Left kidney (tissue), 8 donors: Measurements from ENCODE around the gene ULK1. TPM values are rescaled to one million over a fixed set of nuclear protein-coding genes. Genes with fewer than 3 reads are reported as not detected.
A peak's percentile ranks its signal among the peaks of the same experiment; 100 is the strongest.

Experiments used
- DNase-seq: peaks from one replicate; pipeline ENCODE4 v3.0.0-alpha.2; 2013
- long read RNA-seq, 8 donors: transcript quantifications; one replicate each; lab custom pipeline, GENCODE V29; 2026
- polyA plus RNA-seq: library from polyadenylated mRNA; unstranded; fragments of 120-200 nt; gene quantifications from one replicate; pipeline ENCODE4 v1.2.1, GENCODE V29; 2013; ENCODE audit not compliant: insufficient read length

ULK1 gene
- polyA plus RNA-seq, result 26.8 TPM
- long read RNA-seq, donor 1, partial matches to known transcripts, result 0 of 3 reads
- long read RNA-seq, donor 1, other reads (novel, unspliced or antisense), result 0 of 3 reads
- long read RNA-seq, donor 2, partial matches to known transcripts, result 0 of 1 reads
- long read RNA-seq, donor 2, other reads (novel, unspliced or antisense), result 0 of 1 reads
- long read RNA-seq, donor 3, full-length matches to known transcripts, result 5 of 5 reads
- long read RNA-seq, donor 3, partial matches to known transcripts, result 0 of 5 reads
- long read RNA-seq, donor 3, other reads (novel, unspliced or antisense), result 0 of 5 reads
- long read RNA-seq, donor 4, result 0 reads
- long read RNA-seq, donor 5, full-length matches to known transcripts, result 4 of 4 reads
- long read RNA-seq, donor 5, partial matches to known transcripts, result 0 of 4 reads
- long read RNA-seq, donor 5, other reads (novel, unspliced or antisense), result 0 of 4 reads
- long read RNA-seq, donor 6, partial matches to known transcripts, result 40 of 40 reads
- long read RNA-seq, donor 6, other reads (novel, unspliced or antisense), result 0 of 40 reads
- long read RNA-seq, donor 7, partial matches to known transcripts, result 5 of 9 reads
- long read RNA-seq, donor 7, other reads (novel, unspliced or antisense), result 0 of 9 reads
- long read RNA-seq, donor 8, partial matches to known transcripts, result 15 of 16 reads
- long read RNA-seq, donor 8, other reads (novel, unspliced or antisense), result 0 of 16 reads

DNA sequence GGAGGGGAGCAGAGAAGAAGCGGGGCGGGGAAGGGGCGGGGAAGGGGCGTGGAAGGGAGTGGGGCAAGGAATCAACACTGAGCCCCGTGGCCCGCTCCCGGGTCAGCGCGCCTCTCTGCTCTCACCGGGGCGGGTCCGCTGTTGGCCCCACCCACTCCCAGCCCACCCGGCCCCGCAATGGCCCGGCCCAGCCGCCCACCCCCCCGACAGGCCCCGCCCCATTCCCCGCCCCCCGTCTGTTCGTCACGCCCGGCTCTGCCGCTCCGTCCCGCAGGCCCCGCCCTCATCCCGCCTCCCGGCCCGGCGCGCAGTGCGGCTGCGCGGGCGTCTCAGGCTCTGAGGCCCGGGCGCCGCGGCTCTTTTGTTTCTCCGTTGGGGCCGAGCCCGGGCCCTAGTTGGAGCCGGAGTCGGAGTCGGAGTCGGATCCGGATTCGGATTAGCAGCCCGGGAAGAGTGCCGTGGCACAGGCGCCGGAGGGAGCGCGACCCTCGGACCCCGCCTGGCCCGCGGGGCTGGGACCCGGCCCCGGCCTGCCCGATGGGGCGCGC lies at the start of gene ULK1:
Gene ULK1, plus strand, starts transcription at position 310 of the 548 bp plus-strand sequence. CDS start 380 bp downstream, outside the sequence.
- peak; percentile 87 for DNase-seq

DNA sequence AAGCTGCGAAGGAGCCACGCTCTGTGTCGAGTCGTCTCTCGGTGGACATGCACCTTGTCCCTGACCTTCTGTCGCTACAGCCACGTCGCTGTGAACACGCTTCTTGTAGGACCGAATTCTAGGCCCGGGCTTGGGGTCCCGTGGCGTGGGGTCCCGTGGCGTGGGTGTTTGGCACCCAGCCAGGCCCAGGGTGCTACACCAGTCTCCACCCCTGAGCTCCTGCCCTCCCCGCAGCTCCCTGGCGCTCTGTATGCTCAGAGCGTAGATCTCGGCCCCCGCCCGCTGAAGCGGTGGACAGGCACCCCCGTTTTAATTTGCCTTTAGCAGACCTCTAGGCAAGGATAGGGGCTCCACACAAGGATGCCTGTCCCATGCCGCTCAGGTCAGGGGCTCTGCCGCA lies 49.8 kb upstream of the ULK1 start:
- DNase-seq, result no peak

DNA sequence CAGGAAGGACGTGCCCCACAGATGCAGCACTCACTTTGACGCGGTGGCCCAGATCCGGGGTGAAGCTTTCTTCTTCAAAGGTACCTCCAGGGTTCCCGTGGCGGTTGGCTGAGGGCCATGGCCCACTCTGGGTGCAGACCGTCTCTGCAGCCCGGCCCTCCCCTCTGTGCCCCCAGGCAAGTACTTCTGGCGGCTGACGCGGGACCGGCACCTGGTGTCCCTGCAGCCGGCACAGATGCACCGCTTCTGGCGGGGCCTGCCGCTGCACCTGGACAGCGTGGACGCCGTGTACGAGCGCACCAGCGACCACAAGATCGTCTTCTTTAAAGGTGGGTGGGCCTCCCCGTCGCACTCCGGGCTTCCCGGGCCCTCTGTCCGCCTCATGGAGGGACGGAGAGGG lies 49.3 kb upstream of the ULK1 start:
- no peak for DNase-seq

DNA sequence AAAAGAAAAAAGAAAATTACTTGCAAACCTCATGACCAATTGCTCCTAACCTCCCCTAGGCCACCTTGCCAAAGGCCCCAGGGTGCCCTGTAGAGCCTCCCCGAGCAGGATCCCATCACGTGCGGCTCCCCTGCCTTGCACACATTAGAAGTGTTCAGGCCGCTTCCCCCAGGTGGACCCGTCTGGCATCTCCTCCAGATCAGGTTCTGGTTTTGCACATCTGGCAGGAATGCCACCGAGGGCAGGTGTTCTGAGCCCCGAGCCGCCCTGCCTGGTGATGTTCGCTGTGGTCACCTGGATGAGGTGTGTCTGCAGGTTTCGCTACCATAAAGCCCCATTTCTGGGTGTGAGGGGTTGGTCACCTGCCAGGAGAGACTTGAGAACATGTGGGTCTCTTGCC lies 47.0 kb upstream of the ULK1 start:
- DNase-seq, result no peak

DNA sequence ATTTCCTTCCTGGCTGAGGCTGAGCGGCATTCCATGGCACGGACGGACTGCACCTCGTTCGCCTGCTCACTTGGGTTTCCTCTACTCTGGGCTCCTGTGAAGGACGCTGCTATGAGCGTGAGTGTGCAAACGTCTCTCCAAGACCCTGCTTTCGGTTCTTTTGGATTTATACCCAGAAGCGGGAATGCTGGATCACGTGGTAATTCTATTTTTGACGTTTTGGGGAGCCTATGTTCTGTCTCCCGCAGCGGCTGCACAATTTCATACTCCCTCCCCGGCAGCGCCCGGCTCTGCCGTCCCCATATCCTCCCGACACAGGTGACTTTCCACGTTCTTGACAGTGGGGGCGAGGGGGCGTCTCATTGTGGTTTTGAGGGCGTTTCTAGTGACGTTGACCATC lies 45.7 kb upstream of the ULK1 start:
- DNase-seq, result no peak

DNA sequence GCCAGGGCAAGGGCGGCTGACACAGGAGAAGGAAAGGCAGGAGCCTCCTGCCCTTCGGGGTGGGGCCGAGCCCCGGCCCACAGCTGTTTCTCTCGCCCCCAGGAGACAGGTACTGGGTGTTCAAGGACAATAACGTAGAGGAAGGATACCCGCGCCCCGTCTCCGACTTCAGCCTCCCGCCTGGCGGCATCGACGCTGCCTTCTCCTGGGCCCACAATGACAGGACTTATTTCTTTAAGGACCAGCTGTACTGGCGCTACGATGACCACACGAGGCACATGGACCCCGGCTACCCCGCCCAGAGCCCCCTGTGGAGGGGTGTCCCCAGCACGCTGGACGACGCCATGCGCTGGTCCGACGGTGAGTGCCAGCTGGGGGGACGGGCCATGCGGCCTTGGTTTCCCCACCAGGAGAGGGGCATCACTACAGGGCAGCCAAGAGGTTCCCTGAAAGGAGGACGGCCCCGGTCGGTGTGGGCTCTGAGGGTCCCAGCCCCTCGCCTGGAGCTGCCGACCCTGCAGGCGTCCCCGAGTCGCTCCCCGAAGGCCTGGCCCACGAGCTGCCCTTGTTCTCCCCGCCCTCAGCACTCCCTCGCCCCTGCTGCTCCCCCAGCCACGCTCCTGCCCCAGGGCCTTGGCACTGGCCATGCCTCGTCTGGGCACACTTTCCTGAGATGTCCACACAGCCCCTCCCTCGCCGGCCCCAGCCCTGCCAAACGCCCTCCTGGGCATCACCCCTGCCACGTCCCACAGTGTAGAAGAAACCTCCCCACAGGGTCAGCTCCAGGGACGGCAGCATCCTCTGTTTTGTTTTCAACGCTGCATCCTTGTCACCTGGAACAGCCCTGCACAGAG lies 44.5 kb upstream of the ULK1 start:
- DNase-seq, result no peak

DNA sequence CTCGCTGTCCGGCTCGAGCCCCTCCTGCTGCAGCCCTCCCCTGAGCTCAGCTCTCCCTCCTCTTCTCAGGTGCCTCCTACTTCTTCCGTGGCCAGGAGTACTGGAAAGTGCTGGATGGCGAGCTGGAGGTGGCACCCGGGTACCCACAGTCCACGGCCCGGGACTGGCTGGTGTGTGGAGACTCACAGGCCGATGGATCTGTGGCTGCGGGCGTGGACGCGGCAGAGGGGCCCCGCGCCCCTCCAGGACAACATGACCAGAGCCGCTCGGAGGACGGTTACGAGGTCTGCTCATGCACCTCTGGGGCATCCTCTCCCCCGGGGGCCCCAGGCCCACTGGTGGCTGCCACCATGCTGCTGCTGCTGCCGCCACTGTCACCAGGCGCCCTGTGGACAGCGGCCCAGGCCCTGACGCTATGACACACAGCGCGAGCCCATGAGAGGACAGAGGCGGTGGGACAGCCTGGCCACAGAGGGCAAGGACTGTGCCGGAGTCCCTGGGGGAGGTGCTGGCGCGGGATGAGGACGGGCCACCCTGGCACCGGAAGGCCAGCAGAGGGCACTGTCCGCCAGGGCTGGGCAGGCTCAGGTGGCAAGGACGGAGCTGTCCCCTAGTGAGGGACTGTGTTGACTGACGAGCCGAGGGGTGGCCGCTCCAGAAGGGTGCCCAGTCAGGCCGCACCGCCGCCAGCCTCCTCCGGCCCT lies 43.4 kb upstream of the ULK1 start:
- no peak for DNase-seq

DNA sequence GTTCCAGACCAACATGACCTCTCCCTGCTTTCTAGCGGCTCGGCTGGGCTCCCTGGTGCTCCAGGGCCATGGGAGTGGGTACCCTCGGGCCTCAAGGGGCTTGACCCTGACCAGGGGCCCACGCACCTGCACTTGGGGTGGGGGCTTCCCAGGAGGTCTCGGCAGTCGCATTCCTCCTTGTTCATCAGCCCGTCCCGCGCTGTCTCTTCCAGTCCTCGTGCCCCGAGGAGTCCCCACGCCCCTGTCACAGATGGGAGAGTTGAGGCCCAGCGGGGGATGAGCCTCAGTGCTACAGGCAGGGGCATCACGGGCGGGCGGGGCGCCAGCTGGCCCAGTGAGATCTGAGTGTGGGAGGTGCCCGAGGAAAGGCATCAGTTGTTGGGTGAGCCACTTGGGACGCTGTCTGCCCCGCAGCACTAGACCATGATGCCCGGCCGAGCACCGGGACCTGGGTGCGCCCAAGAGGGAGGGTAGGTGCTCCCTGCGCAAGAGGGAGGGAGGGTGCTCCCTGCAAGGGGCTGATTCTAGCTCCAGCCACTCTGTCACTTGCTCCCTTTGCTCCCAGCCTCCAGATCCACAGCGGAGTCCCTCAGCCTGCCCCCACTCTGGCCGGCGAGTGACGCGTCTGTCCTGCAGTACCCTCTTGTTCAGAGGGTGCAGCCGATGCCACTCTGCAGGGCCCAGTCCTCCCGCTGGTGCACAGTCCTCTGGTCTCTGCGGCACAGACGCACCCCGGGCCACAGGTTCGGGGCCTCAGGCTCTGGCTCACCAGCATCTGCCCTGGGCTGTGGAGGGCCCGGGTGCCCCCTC lies 42.5 kb upstream of the ULK1 start:
- no peak for DNase-seq

DNA sequence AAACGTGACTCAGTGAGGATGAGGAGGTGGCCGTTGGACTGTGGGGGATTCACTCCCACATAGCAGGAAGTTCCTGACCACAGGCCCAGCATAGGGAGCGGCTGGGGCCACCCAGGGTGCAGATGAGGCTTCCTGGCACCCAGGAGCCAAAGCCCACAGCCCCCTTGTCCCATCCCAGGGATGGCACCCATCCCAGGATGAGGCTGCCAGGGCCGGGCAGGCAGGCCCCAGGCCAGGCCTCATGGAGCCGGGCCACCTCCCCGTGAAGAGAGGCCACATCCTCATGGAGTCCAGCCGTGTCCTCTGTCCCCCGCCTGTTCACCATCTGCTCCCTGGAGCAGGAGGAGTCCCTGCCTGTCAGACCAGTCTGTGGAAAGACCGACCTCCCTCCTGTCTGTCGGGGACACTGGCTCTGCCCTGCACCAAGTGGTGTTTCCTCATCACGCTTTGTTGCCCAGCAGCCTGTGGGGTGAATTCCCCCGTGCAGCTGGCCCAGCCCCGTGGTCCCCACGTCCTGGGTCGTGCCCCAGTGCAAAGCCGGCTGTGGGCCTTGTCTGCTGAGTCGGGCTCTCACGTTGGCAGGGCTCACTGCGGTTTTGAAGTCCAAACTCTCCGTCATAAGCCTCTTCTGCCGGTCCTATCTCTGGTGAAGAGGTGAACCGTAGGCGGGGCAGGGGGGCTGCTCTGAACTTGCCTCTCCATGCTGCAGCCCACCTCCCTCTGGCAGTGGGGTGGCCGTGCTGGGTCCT lies 41.7 kb upstream of the ULK1 start:
- DNase-seq, result no peak

DNA sequence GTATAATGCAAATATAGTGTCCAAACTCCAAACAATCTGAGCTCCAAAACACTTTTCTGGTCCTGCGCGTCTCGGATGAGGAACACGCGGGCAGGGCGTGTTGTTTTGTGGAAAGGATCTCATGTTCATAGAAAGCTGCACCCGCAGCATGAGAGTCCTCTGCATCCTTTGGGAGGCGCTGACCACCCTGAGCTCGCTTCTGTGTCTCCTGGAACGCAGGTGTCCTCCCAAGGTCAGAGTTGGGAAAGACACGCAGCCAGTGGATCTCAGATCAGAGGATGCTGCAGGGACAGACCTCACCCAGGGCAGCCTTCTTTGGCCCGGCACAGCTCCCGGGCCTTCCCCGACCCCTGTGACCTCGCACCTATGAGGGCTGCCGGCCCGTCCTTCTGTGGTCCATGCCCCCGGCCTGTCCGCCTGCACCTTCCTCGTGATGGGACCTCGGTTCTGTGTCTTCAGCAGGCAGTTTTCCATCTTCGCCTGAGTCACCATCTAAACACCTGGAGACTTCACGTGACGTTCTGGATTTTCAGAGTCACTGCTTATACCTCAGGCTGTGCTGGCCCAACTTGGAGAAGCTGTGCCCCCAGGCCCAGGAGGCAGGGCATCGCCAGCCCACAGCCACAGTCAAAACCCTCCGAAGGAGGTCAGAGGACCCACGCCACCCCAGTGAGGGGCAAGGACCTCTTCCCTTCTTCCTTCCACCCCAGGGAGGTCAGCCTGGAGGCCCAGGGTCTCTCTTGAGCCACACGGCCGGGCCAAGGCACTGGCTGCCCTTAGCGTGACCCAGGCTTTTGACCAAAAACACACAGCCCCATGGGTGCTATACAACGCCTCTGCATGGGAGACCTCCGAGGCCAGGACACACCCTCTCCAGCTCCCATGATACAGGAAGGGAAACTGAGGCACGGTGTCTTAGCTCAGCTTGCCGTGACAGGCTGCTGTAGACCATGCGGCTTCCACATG lies 40.3 kb upstream of the ULK1 start:
- no peak for DNase-seq

DNA sequence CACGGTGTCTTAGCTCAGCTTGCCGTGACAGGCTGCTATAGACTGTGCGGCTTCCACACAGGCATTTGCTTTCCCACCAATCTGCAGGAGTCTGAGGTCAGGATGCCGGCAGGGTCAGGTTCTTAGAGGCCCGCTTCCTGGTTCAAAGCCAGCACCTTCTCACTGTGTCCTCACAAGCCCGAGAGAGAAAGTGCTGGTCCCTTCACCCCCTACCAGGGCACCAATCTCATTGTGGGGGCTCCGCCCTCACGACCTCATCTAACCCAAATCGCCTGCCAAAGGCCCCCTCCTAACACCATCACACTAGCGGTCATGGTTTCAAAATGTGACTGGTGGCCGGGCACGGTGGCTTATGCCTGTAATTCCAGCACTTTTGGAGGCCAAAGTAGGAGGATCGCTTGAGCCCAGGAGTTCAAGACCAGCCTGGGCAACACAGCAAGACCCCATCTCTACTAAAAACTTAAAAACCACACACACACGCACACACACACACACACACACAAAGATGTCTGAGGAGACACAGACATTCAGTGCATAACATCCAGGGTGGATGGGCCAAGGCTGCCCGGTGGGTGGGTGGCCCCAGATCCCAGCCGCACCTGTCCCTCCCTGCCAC lies 39.5 kb upstream of the ULK1 start:
- DNase-seq, result no peak

DNA sequence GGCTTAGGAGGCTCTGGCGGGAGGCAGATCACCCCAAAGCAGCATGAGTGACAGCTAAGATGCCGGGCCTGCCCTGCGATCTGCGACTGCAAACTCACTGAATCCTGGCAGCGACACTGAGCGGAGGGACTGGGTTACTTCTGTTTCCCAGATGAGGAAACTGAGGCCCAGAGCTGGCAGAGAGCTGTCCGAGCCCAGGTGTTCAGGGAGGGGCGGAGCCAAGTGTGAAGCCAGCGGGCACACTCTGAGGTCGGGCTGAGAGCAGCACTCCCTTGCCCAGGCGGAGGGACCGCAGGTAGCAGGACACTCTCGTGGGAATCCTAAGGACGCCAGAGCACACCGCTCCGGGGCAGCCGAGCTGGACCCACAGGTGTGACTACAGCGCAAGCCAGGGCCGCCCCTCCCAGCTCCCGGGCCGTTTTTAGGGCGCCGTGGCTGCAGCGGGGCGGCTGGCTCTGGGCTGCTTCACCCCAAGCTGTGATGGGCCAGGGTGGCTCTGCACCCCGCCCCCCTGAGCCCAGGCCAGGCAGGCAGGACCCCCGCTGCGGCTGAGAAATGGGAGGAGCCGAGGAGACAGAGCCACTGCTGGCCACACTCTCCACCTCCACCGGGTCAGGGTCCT lies 38.8 kb upstream of the ULK1 start:
- DNase-seq, result no peak

DNA sequence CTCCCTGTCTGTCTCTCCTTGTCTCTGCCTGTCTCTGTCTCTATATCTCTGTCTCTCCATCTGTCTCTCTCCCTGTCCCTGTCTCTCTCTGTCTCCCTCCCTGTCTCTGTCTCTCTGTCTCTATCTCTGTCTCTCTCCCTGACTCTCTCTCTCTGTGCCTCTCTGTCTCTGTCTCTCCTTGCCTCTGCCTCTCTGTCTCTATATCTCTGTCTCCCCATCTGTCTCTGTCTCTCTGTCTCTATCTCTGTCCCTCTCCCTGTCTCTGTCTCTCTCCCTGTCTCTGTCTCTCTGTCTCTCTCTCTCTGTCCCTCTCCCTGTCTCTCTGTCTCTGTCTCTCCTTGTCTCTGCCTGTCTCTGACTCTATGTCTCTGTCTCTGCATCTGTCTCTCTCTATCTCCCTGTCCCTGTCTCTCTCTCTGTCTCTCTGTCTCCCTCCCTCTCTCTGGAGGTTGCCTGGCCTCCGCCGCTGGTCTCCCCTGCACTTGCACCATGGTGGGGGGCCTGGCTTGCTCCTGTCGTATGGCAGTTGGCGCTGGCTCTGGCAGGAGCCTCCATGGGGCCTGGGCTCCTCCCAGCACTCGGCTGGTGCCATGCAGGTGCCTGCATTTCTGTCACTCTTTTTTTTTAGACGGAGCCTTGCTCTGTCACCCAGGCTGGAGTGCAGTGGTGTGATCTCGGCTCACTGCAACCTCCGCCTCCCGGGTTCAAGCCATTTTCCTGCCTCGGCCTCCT lies 37.9 kb upstream of the ULK1 start:
- DNase-seq, result no peak

DNA sequence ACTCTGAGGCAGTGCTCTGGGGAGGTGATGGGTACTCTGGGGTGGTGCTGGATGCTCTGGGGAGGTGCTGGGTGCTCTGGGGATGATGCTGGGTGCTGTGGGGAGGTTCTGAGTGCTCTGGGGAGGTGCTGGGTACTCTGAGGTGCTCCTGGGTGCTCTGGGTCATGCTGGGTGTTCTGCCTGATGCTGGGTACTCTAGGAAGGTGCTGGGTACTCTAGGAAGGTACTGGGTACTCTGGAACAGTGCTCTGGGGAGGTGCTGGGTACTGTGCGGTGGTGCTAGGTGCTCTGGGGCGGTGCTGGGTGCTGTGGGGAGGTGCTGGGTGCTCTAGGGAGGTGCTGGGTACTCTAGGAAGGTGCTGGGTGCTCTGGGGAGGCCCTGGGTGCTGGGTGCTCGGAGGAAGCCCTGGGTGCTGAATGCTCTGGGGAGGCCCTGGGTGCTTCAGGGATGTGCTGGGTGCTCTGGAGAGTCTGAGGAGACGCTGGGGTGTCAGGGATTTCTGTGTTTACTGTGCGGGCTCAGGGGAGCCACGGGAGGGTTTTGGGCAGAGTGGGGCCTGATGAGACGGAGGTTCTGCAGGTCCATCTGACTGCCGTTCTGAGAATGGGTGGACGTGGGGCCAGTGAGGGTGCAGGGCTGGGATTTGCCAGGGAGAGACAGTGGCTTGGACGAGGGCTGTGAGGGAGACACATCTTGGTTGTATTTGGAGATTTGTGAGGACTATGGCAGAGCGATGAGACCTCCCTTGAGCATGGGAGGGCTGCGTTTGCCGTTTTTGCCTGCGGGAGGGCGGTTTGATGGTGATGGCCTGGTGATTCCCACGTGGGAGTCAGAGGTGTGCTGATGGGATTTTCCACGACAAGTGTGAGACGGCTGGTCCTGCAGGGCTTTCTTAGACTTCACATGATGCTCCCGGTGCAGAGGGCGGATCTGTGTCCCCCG lies 36.2 kb upstream of the ULK1 start:
- no peak for DNase-seq

DNA sequence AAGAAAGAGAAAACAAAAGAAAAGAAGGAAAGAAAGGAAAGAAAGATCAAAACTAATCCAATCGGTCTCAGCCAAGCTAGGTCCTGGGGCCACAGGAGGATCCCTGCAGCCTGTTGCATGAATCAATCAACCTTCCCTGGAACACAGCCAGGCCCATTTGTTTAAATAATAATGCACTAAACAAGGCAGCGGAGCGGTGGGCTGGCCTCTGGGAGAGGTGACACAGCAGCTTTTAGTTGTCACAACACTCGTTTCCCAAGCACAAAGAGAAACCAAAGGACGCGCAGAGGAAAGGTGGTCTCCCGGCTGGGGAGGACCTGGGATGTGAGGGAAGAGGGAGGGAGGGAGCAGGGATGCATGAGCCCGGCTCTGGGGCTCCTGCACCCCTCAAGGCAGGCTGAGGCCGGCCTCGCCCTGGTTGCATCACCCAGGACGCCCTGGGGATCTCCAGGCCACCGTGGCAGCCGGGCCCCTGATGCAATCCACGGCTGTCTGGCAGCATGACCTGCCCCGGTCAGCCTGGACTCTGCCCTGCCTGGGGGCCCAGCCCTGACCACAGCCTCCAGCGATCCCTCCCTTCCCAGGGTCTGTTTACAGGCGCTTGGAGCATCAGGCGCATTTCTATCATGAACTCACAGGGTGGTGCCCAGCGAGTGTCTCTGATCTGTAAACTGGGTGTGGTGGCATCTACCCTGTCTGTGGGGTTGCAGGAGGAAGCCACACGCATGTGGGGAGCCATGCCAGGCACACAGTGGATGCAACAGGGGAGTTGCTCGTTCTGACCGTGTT lies 33.8 kb upstream of the ULK1 start:
- peak; percentile 57 for DNase-seq
